Kasumi-1 (cell line): ENCODE data around the gene GUCY1A2.

ENCODE experiments used
- DNase-seq, 2 experiments: peaks; one replicate each; lab custom pipeline; 2025; lab: John Stamatoyannopoulos, UW

The GUCY1A2 gene

DNA sequence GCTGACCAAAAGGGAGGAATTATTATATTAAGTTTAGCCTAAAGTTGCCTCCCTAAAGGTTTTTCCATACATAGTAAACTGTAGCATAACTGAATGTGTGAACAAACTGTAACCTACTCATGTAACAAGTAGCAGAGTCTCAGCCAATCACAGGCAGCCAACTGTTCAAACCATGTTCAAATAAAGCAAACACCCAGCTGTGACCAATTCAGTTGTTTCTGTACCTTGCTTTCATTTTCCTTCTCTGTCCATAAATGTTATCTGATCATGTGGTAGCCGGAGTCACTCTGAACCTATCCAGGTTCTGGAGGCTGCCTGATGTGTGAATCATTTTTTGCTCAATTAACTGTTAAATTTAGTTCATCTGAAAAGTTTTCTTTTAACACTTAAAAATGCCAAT lies 373.5 kb downstream of the GUCY1A2 start:
- no peak for DNase-seq

DNA sequence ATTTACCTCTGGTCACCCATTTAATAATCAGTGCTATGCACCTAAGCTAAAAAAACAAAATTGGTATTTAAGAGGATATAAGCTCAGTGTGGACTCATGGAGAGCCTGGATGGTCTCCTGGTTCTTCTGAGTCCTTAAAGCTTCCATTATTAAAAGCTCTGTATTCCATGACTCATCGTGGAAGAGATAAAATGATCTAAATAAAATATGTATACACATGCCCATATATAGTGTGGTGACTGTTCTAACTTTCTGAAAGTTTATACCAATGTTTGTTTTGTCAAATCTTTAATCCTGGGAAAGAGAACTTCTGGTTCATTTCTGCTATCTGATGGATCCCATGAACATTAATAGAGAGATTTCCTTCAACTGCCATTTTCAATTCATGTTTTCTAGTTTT lies 375.9 kb downstream of the GUCY1A2 start:
- no peak for DNase-seq

DNA sequence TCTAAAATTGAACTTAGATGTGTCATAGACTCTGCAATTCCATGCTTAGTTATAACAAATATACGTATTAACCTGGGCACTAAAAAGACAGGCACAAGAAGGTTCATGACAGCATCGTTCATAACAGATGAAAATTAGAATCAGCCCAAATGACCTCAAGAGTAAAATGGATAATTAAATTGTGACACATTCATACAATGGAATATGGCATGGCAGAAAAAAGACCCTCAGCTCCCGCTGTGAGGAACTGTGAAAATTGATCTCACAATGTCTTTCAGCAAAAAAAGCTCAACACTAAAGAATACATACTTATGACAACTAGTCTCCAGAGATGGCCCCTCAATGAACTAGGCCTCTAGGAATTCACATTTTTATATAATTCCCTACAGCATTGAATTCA lies 386.0 kb downstream of the GUCY1A2 start:
- no peak for DNase-seq

DNA sequence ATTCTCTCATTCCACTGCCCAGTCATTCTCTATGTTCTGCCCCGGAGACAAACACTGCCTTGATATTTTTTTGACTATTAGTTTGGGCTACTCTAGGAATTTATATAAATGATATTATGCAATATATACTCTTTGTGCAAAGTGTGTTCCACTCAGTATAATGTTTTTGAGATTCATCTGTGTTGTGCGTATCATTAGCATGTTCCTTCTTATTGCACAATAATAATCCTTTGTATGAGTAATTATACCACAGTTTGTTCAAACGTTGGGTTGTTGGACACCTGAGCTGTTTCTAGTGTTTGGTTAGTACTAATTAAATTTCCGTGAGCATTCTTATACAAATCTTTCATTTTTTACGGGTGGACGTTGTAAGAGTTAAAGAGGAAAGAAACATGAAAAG lies 390.6 kb downstream of the GUCY1A2 start:
- DNase-seq = no peak

DNA sequence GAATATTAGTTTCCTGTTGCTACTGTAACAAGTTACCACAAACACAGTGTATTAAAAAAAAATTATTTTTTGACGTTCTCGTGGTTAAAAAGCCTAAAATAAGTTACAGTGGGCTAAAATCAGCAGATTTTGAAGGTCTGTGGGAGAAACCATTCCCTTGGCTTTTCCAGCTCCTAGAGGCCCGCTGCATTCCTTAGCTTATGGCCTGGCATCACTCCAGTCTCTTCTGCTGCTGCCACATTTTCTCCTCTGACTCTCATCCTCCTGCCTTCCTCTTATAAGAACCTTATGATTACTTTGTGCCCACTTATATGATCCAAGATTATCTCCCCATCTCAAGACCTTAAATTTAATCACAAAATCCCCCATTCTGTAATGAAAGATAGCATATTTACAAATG lies 392.7 kb downstream of the GUCY1A2 start:
- no peak for DNase-seq

DNA sequence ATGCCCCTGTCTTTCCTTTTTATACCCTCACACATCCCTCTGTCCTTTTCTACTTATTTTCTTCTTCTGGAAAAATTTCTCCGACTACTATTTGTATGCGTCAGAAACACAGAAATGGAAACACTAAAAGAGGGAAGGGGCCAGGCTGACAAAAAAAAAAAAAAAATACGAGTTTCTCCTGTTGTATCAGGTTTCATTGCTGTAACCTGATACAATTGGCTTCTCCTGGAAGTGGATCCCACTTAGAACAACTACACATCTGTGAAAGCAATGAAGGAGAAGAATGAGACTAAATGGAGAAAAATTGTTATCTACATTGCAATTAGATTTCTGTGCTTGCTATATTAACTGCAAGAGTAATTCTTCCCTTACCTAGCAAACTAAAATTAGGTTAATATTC lies 393.9 kb downstream of the GUCY1A2 start:
- no peak for DNase-seq
